HCT116 (cell line): ENCODE results near the gene KCNJ10.

ENCODE experiments used
- ATF3 ChIP-seq: IDR thresholded peaks from 2 replicates; pipeline ENCODE4 v1.6.1; 2012
- CBX3 ChIP-seq: IDR thresholded peaks from 2 replicates; pipeline ENCODE4 v1.6.1; 2012; ENCODE audit warnings: low read depth
- CEBPB ChIP-seq: IDR thresholded peaks from 2 replicates; pipeline ENCODE4 v1.6.1; 2012; ENCODE audit warnings: low read depth
- CTCF ChIP-seq, 3 experiments: fragments of 200-600 bp in 1 of 3; sonication (generic) in 1 of 3; IDR thresholded peaks in 2 of 3; conservative IDR thresholded peaks in 1 of 3; 2 replicates each; pipeline ENCODE4 v1.5.1; 2012 to 2017; ENCODE audit warnings: low read depth in 2 of 3, low read length in 2 of 3, antibody characterized with exemption in 1 of 3, borderline replicate concordance in 1 of 3, control low read depth in 1 of 3, mild to moderate bottlenecking in 1 of 3, mixed read lengths in 1 of 3, mixed run types in 1 of 3, moderate library complexity in 1 of 3; ENCODE audit not compliant: insufficient read depth in 1 of 3
- EZH2 ChIP-seq: fragments of 200-600 bp; sonication (generic); IDR thresholded peaks from 2 replicates; pipeline ENCODE4 v1.6.1; 2017; ENCODE audit warnings: antibody characterized with exemption, mixed run types
- JUND ChIP-seq: IDR thresholded peaks from 2 replicates; pipeline ENCODE4 v1.6.1; 2012
- MAX ChIP-seq: IDR thresholded peaks from 2 replicates; pipeline ENCODE4 v1.6.1; 2012
- POLR2A ChIP-seq: IDR thresholded peaks from 2 replicates; pipeline ENCODE4 v1.7.0; 2011; ENCODE audit warnings: borderline replicate concordance; ENCODE audit not compliant: insufficient read depth, insufficient read length; ENCODE audit errors: extremely low read depth
- POLR2AphosphoS5 ChIP-seq: IDR thresholded peaks from 2 replicates; pipeline ENCODE4 v1.6.1; 2011; ENCODE audit warnings: mild to moderate bottlenecking, low read depth, low read length, moderate library complexity
- RAD21 ChIP-seq: IDR thresholded peaks from 2 replicates; pipeline ENCODE4 v1.6.1; 2012; ENCODE audit warnings: low read depth, mild to moderate bottlenecking
- REST ChIP-seq: IDR thresholded peaks from 2 replicates; pipeline ENCODE4 v1.6.1; 2012; ENCODE audit warnings: low read depth
- SIN3A ChIP-seq: IDR thresholded peaks from 2 replicates; pipeline ENCODE4 v1.6.1; 2012; ENCODE audit warnings: low read depth
- ZBTB33 ChIP-seq: IDR thresholded peaks from 2 replicates; pipeline ENCODE4 v1.6.1; 2011; ENCODE audit warnings: mild to moderate bottlenecking, low read length, moderate library complexity; ENCODE audit not compliant: insufficient replicate concordance; ENCODE audit errors: extremely low read depth
- ZNF274 ChIP-seq: fragments of 200-500 bp; sonication (Bioruptor generic); IDR thresholded peaks from 2 replicates; pipeline ENCODE4 v1.6.1; 2014; ENCODE audit warnings: mild to moderate bottlenecking, low read depth, low read length, inconsistent platforms

GRCh38 chr1:160104486-160104885 lies 34.5 kb upstream of the KCNJ10 start:
- TF ChIP-seq EZH2 (no peak), CEBPB (no peak), CTCF (IDR thresholded peaks at IDR 0.05 in 2 of 3, conservative IDR thresholded peaks at IDR 0.05 in 1 of 3; ENCODE audit: borderline replicate concordance in 1 of 3, insufficient read depth in 1 of 3, low read depth in 2 of 3, low read length in 2 of 3) (no peak), POLR2A (no peak), REST (no peak), SIN3A (no peak), MAX (no peak), ATF3 (no peak), POLR2AphosphoS5 (no peak), ZNF274 (no peak), ZBTB33 (no peak), JUND (no peak), CBX3 (no peak), RAD21 (no peak)
